ENCODE results near the gene GNAI2. TPM values are rescaled to one million over a fixed set of nuclear protein-coding genes. Genes with fewer than 3 reads are reported as not detected.
A peak's percentile ranks its signal among the peaks of the same experiment; 100 is the strongest.

Gene GNAI2
- total RNA-seq, 1 donor from 2014 or later: 372 TPM

GRCh38 chr3:50194903-50195500 lies 41.0 kb upstream of the GNAI2 start:
- Histone ChIP-seq H3K9me3 (no peaks in the 10 kb centered on the region), H3K4me3 (peak overlapping the region; percentile 22), H3K36me3 (no peaks in the 10 kb centered on the region), H3K27ac (no peak overlapping the region), H3K27me3 (ENCODE audit: low read depth) (peaks cover 42% of the 10 kb centered on the region), H3K4me1 (peaks cover 23% of the 10 kb centered on the region)
- ATAC-seq (peak in 1 of 2 donors; percentile 11), DNase-seq (no peak)
- intact Hi-C loops (cut with DNase I): no loop called here
- TF ChIP-seq CTCF (IDR thresholded peaks at IDR 0.05): no peak

GRCh38 chr3:50195501-50196252 lies 40.3 kb upstream of the GNAI2 start:
- ATAC-seq (no peak), DNase-seq (no peak)
- Histone ChIP-seq H3K4me1 (peaks cover 23% of the 10 kb centered on the region), H3K27me3 (ENCODE audit: low read depth) (peaks cover 42% of the 10 kb centered on the region), H3K9me3 (no peaks in the 10 kb centered on the region), H3K4me3 (no peak overlapping the region), H3K36me3 (no peaks in the 10 kb centered on the region), H3K27ac (no peak overlapping the region)
- no peak for TF ChIP-seq CTCF (IDR thresholded peaks at IDR 0.05)
- intact Hi-C loops (cut with DNase I): no loop called here

DNA sequence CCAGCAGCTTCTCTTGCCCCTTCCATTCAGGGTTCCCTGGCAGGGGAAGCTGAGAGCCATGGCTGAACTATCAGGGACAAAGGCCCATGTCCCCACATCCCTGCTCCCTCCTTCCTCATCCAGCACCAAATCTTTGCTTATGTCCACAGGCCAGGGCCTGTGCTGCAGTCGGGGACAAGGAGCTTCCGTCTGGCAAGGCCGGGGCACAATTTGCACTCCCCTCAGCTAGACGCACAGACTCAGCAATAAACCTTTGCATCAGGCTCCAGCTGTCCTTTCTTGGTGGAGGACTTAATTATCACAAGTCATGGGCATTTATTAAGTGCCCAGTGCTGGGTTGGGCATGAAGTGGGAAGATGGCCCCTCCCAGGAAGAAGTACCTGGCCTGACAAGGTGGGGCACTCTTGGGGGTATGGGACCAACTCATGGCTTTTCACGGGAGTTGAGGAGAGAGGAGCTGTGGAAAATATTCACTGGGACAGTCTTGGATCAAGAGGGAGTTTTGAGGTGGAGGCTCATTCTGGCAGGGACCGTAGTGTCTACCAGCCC lies 39.7 kb upstream of the GNAI2 start:
- Histone ChIP-seq H3K27ac (no peak overlapping the region), H3K27me3 (ENCODE audit: low read depth) (peaks cover 42% of the 10 kb centered on the region), H3K4me1 (peaks cover 23% of the 10 kb centered on the region), H3K4me3 (no peak overlapping the region), H3K36me3 (no peaks in the 10 kb centered on the region), H3K9me3 (no peaks in the 10 kb centered on the region)
- no peak for ATAC-seq
- intact Hi-C loops (cut with DNase I): no loop called here
- DNase-seq: no peak
- TF ChIP-seq CTCF (IDR thresholded peaks at IDR 0.05): no peak

- DNase-seq: no peak
- peaks cover 17% of the 10 kb centered on the region for H3K4me1 ChIP-seq
- H3K27ac ChIP-seq: no peak overlapping the region
- no peak for ATAC-seq
- no peak overlapping the region for H3K4me3 ChIP-seq
- no peak for TF ChIP-seq CTCF (IDR thresholded peaks at IDR 0.05)
- peaks cover 62% of the 10 kb centered on the region for H3K27me3 ChIP-seq (ENCODE audit: low read depth)
- intact Hi-C loops (cut with DNase I): no loop called here
- H3K36me3 ChIP-seq: no peaks in the 10 kb centered on the region
- no peaks in the 10 kb centered on the region for H3K9me3 ChIP-seq
Observed at GRCh38 chr3:50201573-50202315, 34.3 kb upstream of the GNAI2 start.

DNA sequence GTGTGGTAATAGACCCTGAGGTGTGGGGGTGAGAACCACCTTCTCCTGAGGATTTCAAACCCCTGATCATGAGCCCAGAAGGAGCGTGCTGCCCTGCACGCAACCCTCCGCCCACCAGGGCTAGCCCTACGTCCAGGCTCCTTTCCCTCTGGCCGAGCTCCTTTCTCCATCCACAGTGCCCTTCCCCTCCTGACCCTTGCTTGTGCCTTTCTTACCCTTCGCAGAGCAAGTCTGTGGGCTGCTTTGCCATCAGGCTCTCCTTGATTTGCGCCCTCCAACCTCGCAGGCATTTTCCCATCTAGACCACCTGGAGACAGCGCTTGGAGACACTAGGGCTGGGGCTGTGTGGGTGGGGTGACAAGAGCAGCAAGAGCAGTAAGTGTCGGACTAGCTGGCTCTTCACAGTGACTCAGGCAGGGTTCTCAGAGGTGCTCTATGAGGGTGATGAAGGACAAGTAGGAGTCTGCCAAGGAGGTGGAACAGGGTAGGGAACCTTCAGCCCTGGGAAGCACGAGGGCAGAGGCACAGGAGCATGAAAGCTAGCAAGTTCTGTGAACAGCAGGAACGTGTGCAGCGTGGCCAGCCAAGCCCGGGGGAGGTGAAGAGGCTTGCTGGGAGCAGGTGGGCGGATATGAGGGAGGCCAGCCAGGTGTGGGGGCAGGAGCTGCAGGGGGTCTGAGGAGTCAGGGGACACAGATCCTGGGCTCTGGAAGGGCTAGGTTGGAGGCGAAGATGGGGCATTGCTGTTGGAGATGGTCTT lies 33.5 kb upstream of the GNAI2 start:
- no peak for ATAC-seq
- peaks cover 17% of the 10 kb centered on the region for H3K4me1 ChIP-seq
- intact Hi-C loops (cut with DNase I): no loop called here
- H3K4me3 ChIP-seq: no peak overlapping the region
- peaks cover 62% of the 10 kb centered on the region for H3K27me3 ChIP-seq (ENCODE audit: low read depth)
- no peaks in the 10 kb centered on the region for H3K9me3 ChIP-seq
- TF ChIP-seq CTCF (IDR thresholded peaks at IDR 0.05): no peak
- H3K36me3 ChIP-seq: no peaks in the 10 kb centered on the region
- no peak for DNase-seq
- H3K27ac ChIP-seq: no peak overlapping the region

Data from lower lobe of right lung (tissue), 2 donors.